B cell (primary cell): ENCODE measurements around the gene IFNA6. TPM values are rescaled to one million over a fixed set of nuclear protein-coding genes. Genes with fewer than 3 reads are reported as not detected.
"Not testable (repeated sequence)": the region's sequence is repeated elsewhere in the genome, so short reads cannot be mapped to it uniquely, and the experiment has no call there.

Experiments used
- ATAC-seq: fragments of 200-7000 bp; cut with Tn5 transposase; one replicate; pipeline ENCODE4 v1.10.0; 2021; ENCODE audit warnings: low read depth, mild to moderate bottlenecking, moderate number of reproducible peaks, moderate library complexity
- CTCF ChIA-PET: fragments of 350-600 bp; sonication (Branson Sonifier 250); formaldehyde crosslinking; loops from one replicate; lab custom pipeline; 2021; ENCODE audit warnings: antibody characterized with exemption, inconsistent platforms; lab: Charles Lee
- POLR2A ChIA-PET: fragments of 350-600 bp; sonication (Branson Sonifier 250); formaldehyde crosslinking; loops from one replicate; lab custom pipeline; 2021; ENCODE audit warnings: antibody characterized with exemption; lab: Charles Lee
- DNase-seq: peaks from one replicate; pipeline ENCODE4 v3.0.0; 2013
- H2AFZ ChIP-seq: 2 replicates; pipeline ENCODE4 v1.6.1; 2012; ENCODE audit warnings: mild to moderate bottlenecking, low read depth, low read length; ENCODE audit not compliant: insufficient read depth, poor library complexity, severe bottlenecking
- H3K27ac ChIP-seq, 2 donors: 1 replicate in 1 of 2; 2 replicates in 1 of 2; pipeline ENCODE4 v1.5.1; 2012 to 2013; ENCODE audit warnings: low read length in 2 of 2, mild to moderate bottlenecking in 2 of 2, moderate library complexity in 1 of 2
- H3K27me3 ChIP-seq, 4 experiments: fragments of 200-600 bp in 1 of 4; sonication (generic) in 1 of 4; replicated peaks in 1 of 4; 1 replicate in 2 of 4; 2 replicates in 2 of 4; pipeline versions ENCODE4 v1.6.1 to v1.7.0; 2013 to 2016; ENCODE audit warnings: low read length in 3 of 4, mild to moderate bottlenecking in 2 of 4, mixed read lengths in 1 of 4, moderate library complexity in 1 of 4; ENCODE audit not compliant: insufficient read depth in 4 of 4, control insufficient read depth in 3 of 4; ENCODE audit errors: control extremely low read depth in 1 of 4
- H3K36me3 ChIP-seq, 2 experiments: replicated peaks in 1 of 2; 1 replicate in 1 of 2; 2 replicates in 1 of 2; pipeline versions ENCODE4 v1.6.1 to v1.7.1; 2013; ENCODE audit warnings: low read length in 1 of 2; ENCODE audit not compliant: insufficient read depth in 2 of 2, control insufficient read depth in 1 of 2; ENCODE audit errors: control extremely low read depth in 1 of 2, extremely low read depth in 1 of 2
- H3K4me1 ChIP-seq, 2 donors: fragments of 200-600 bp in 1 of 2; sonication (generic) in 1 of 2; 1 replicate in 1 of 2; 2 replicates in 1 of 2; pipeline versions ENCODE4 v1.5.1 to v1.6.1; 2013 to 2017; ENCODE audit warnings: low read length in 2 of 2; ENCODE audit not compliant: control insufficient read depth in 2 of 2, insufficient read depth in 2 of 2
- H3K4me2 ChIP-seq: replicated peaks from 2 replicates; pipeline ENCODE3; 2012; ENCODE audit warnings: mild to moderate bottlenecking, low read depth, low read length; ENCODE audit not compliant: poor library complexity, severe bottlenecking
- H3K4me3 ChIP-seq, 5 experiments: fragments of 200-600 bp in 1 of 5; sonication (generic) in 1 of 5; 1 replicate in 3 of 5; 2 replicates in 2 of 5; pipeline versions ENCODE4 v1.5.1 to v1.7.0; 2011 to 2016; ENCODE audit warnings: low read length in 4 of 5, mild to moderate bottlenecking in 4 of 5, low read depth in 2 of 5, control low read depth in 1 of 5, moderate library complexity in 1 of 5; ENCODE audit not compliant: insufficient read depth in 1 of 5; ENCODE audit errors: control extremely low read depth in 1 of 5, extremely low read depth in 1 of 5
- H3K79me2 ChIP-seq: fragments of 200-600 bp; sonication (generic); one replicate; pipeline ENCODE4 v1.6.0; 2016; ENCODE audit warnings: low read length; ENCODE audit not compliant: control insufficient read depth, insufficient read depth
- H3K9ac ChIP-seq: fragments of 200-600 bp; sonication (generic); 2 replicates; pipeline ENCODE4 v1.6.1; 2017; ENCODE audit warnings: mild to moderate bottlenecking, low read length, moderate library complexity
- H3K9me3 ChIP-seq, 3 donors: one replicate each; pipeline versions ENCODE4 v1.6.1 to v1.7.1; 2013; ENCODE audit warnings: low read length in 2 of 3; ENCODE audit not compliant: control insufficient read depth in 2 of 3, insufficient read depth in 1 of 3; ENCODE audit errors: control extremely low read depth in 1 of 3
- H4K20me1 ChIP-seq: 2 replicates; pipeline ENCODE4 v1.6.0; 2012; ENCODE audit warnings: mild to moderate bottlenecking, low read length; ENCODE audit not compliant: insufficient read depth, control insufficient read depth, poor library complexity, severe bottlenecking
- H3K27ac Mint-ChIP-seq: one replicate; pipeline ENCODE4 v1.8.0; 2021; ENCODE audit warnings: mixed read lengths
- H3K27me3 Mint-ChIP-seq: one replicate; pipeline ENCODE4 v1.8.0; 2021; ENCODE audit warnings: mixed read lengths
- H3K4me1 Mint-ChIP-seq: one replicate; pipeline ENCODE4 v1.8.0; 2021; ENCODE audit warnings: mixed read lengths
- H3K4me3 Mint-ChIP-seq: one replicate; pipeline ENCODE4 v1.8.0; 2021; ENCODE audit warnings: mixed read lengths
- H3K9me3 Mint-ChIP-seq: one replicate; pipeline ENCODE4 v1.8.0; 2022; ENCODE audit warnings: mixed read lengths; ENCODE audit not compliant: insufficient read depth
- CTCF ChIP-seq: fragments of 200-600 bp; IDR thresholded peaks from one replicate; pipeline ENCODE4 v1.8.0; 2022; ENCODE audit warnings: antibody characterized with exemption, mild to moderate bottlenecking
- EZH2 ChIP-seq: IDR thresholded peaks from 2 replicates; pipeline ENCODE4 v1.6.1; 2012; ENCODE audit warnings: borderline replicate concordance, low read depth, mild to moderate bottlenecking, moderate library complexity, low read length; ENCODE audit not compliant: insufficient read depth, poor library complexity, severe bottlenecking
- WGBS: methylation state at CpG from one replicate; pipeline ENCODE4 v1.1.5; 2013; ENCODE audit warnings: missing lambda C conversion rate; ENCODE audit not compliant: insufficient coverage; 5-methylcytosine and 5-hydroxymethylcytosine counted together
- intact Hi-C: fragments of 100-400 bp; cut with micrococcal nuclease; formaldehyde crosslinking; loops from one replicate; pipeline ENCODE4 v1.10.0; 2022
- polyA plus RNA-seq: library from polyadenylated mRNA; depleted of rRNA; stranded (reverse); fragments of >200 nt; gene quantifications from 2 replicates; pipeline ENCODE4 v1.2.3, GENCODE V29; 2012
- total RNA-seq, 2 donors: library from RNA; stranded (reverse); fragments of 120-200 nt in 1 of 2; gene quantifications; 1 replicate in 1 of 2; 2 replicates in 1 of 2; pipeline versions ENCODE4 v1.2.3 to v1.2.4, GENCODE V29; 2013 to 2022

Gene IFNA6
- total and polyA plus RNA-seq, 2 donors (not counting 1 experiment from before 2014, with no cell fraction given), result not detected

GRCh38 chr9:21381448-21382339 is 31.0 kb upstream of the IFNA6 start:
- ChIA-PET POLR2A (no interaction called here), CTCF (interaction anchor here (1.0 to 2.2 kb wide), 7 partner anchors 10 to 62 kb away, joined by 4 to 13 read pairs (median 4); no protein-coding TSS in a partner anchor)
- peaks cover 23% of the 10 kb centered on the region for H3K27me3 Mint-ChIP-seq
- Histone ChIP-seq H2AFZ (no peak overlapping the region), H3K27ac (no peak overlapping the region), H3K4me1 (peaks cover 20 to 25% of the 10 kb centered on the region in 2 donors), H3K27me3 (peaks cover 0 to 24% (median 13%) of the 10 kb centered on the region in 4 experiments), H3K36me3 (no peaks in the 10 kb centered on the region), H3K4me2 (peak overlapping the region; percentile 49), H3K9me3 (peaks cover 3 to 5% (median 4%) of the 10 kb centered on the region in 3 donors), H3K4me3 (peak overlapping the region in 2 of 5 experiments; percentile 16 to 34), H3K79me2 (no peaks in the 10 kb centered on the region), H4K20me1 (no peaks in the 10 kb centered on the region), H3K9ac (no peak overlapping the region)
- DNase-seq, result peak; percentile 91
- peak overlapping the region; percentile 28 for H3K27ac Mint-ChIP-seq
- no peaks in the 10 kb centered on the region for H3K9me3 Mint-ChIP-seq
- intact Hi-C loops, result loop anchor here (1.0 to 5.0 kb wide), 7 partner anchors 15 to 816 kb away; partner anchors contain the start of genes KLHL9 and MTAP
- WGBS, result 0% methylated on average over 1 of the region's 5 CpGs
- TF ChIP-seq CTCF (no peak), EZH2 (no peak)
- peak; percentile 97 for ATAC-seq
- H3K4me3 Mint-ChIP-seq, result peak overlapping the region; percentile 0
- peaks cover 33% of the 10 kb centered on the region for H3K4me1 Mint-ChIP-seq

- H2AFZ ChIP-seq, H3K9ac ChIP-seq, H3K27ac Mint-ChIP-seq, H3K4me3 ChIP-seq, H3K79me2 ChIP-seq, H4K20me1 ChIP-seq, H3K4me2 ChIP-seq, H3K9me3 Mint-ChIP-seq, POLR2A ChIA-PET, H3K4me3 Mint-ChIP-seq, DNase-seq, H3K27ac ChIP-seq, intact Hi-C loops, H3K4me1 Mint-ChIP-seq, H3K9me3 ChIP-seq, ATAC-seq, H3K4me1 ChIP-seq, H3K36me3 ChIP-seq: not testable (repeated sequence)
- peaks cover 0 to 12% (median 8%) of the 10 kb centered on the region in 4 experiments for H3K27me3 ChIP-seq
- peaks cover 30% of the 10 kb centered on the region for H3K27me3 Mint-ChIP-seq
- WGBS, result 80% methylated on average over 1 of the region's 4 CpGs
- CTCF ChIA-PET, result interaction anchor here (1.1 kb wide), 1 partner anchor 24 kb away, joined by 3 read pairs; no protein-coding TSS in a partner anchor
These were observed 20.8 kb upstream of the IFNA6 start for GRCh38 chr9:21371467-21371866.
